Neutrophil (primary cell): ENCODE results near the gene NCL.

Experiments used
- H3K27ac ChIP-seq: fragments of 200-600 bp; sonication (generic); 2 replicates; pipeline ENCODE4 v1.5.1; 2016; ENCODE audit warnings: mild to moderate bottlenecking, moderate library complexity
- H3K27me3 ChIP-seq: fragments of 200-600 bp; sonication (generic); 2 replicates; pipeline ENCODE4 v1.6.0; 2016; ENCODE audit warnings: mild to moderate bottlenecking
- H3K36me3 ChIP-seq: fragments of 200-600 bp; sonication (generic); 2 replicates; pipeline ENCODE4 v1.5.1; 2017
- H3K4me1 ChIP-seq, 2 experiments: fragments of 200-600 bp in 1 of 2; sonication (generic) in 1 of 2; 1 replicate in 1 of 2; 2 replicates in 1 of 2; pipeline versions ENCODE4 v1.5.1 to v1.6.1; 2013 to 2016; ENCODE audit warnings: low read depth in 1 of 2, low read length in 1 of 2, mild to moderate bottlenecking in 1 of 2, moderate library complexity in 1 of 2; ENCODE audit not compliant: control insufficient read depth in 1 of 2, insufficient read depth in 1 of 2
- H3K4me3 ChIP-seq, 2 experiments: fragments of 200-600 bp in 1 of 2; sonication (generic) in 1 of 2; 1 replicate in 1 of 2; 2 replicates in 1 of 2; pipeline ENCODE4 v1.5.1; 2013 to 2016; ENCODE audit warnings: low read depth in 1 of 2, low read length in 1 of 2, mild to moderate bottlenecking in 1 of 2, moderate library complexity in 1 of 2
- H3K9me3 ChIP-seq: fragments of 200-600 bp; sonication (generic); 2 replicates; pipeline ENCODE4 v1.5.1; 2016
- CTCF ChIP-seq: fragments of 200-600 bp; sonication (generic); IDR thresholded peaks from 2 replicates; pipeline ENCODE4 v1.5.1; 2016; ENCODE audit warnings: antibody characterized with exemption

The NCL gene

GRCh38 chr2:231421051-231421580 lies 43.2 kb downstream of the NCL start:
- H3K27ac ChIP-seq = no peak overlapping the region
- TF ChIP-seq CTCF = no peak
- no peaks in the 10 kb centered on the region for H3K36me3 ChIP-seq
- no peak overlapping the region for H3K4me3 ChIP-seq
- H3K27me3 ChIP-seq = no peaks in the 10 kb centered on the region
- H3K9me3 ChIP-seq = no peaks in the 10 kb centered on the region
- H3K4me1 ChIP-seq = no peaks in the 10 kb centered on the region

- no peak overlapping the region for H3K4me3 ChIP-seq
- H3K4me1 ChIP-seq = no peaks in the 10 kb centered on the region
- no peaks in the 10 kb centered on the region for H3K9me3 ChIP-seq
- H3K27ac ChIP-seq = no peak overlapping the region
- TF ChIP-seq CTCF = no peak
- H3K36me3 ChIP-seq = no peaks in the 10 kb centered on the region
- H3K27me3 ChIP-seq = peaks cover 5% of the 10 kb centered on the region
These were observed 45.3 kb downstream of the NCL start for GRCh38 chr2:231418820-231419640.

- Histone ChIP-seq H3K4me1 (peaks cover 9 to 10% of the 10 kb centered on the region in 2 experiments), H3K4me3 (no peak overlapping the region), H3K36me3 (no peaks in the 10 kb centered on the region), H3K9me3 (peaks cover 3% of the 10 kb centered on the region), H3K27me3 (peaks cover 43% of the 10 kb centered on the region), H3K27ac (no peak overlapping the region)
- TF ChIP-seq CTCF = no peak
These were observed 49.3 kb downstream of the NCL start for GRCh38 chr2:231415029-231415428.

- H3K36me3 ChIP-seq = no peaks in the 10 kb centered on the region
- TF ChIP-seq CTCF = no peak
- H3K4me3 ChIP-seq = no peak overlapping the region
- H3K4me1 ChIP-seq = peaks cover 9 to 10% of the 10 kb centered on the region in 2 experiments
- H3K27ac ChIP-seq = no peak overlapping the region
- peaks cover 3% of the 10 kb centered on the region for H3K9me3 ChIP-seq
- H3K27me3 ChIP-seq = peaks cover 43% of the 10 kb centered on the region
These were observed 50.3 kb downstream of the NCL start for GRCh38 chr2:231413921-231414476.

- TF ChIP-seq CTCF = no peak
- H3K9me3 ChIP-seq = peaks cover 3% of the 10 kb centered on the region
- H3K36me3 ChIP-seq = no peaks in the 10 kb centered on the region
- H3K4me3 ChIP-seq = no peak overlapping the region
- H3K27ac ChIP-seq = no peak overlapping the region
- peaks cover 9 to 10% of the 10 kb centered on the region in 2 experiments for H3K4me1 ChIP-seq
- H3K27me3 ChIP-seq = peaks cover 43% of the 10 kb centered on the region
These were observed 50.8 kb downstream of the NCL start for GRCh38 chr2:231413456-231413855.
